Thoracic aorta (tissue), 2 donors: Measurements from ENCODE around the gene TRERF1. TPM values are rescaled to one million over a fixed set of nuclear protein-coding genes. Genes with fewer than 3 reads are reported as not detected.

Experiments used
- ATAC-seq: fragments of 150-250 bp; one replicate; pipeline ENCODE4 v1.8.0; 2017; ENCODE audit warnings: low read depth; ENCODE audit not compliant: insufficient number of reproducible peaks, low FRiP score
- DNase-seq: peaks from one replicate; pipeline ENCODE4 v3.0.0-alpha.2; 2020; ENCODE audit warnings: low spot score
- H3K27ac ChIP-seq, 2 donors: fragments of 200-600 bp; sonication (generic); 1 replicate in 1 of 2; 2 replicates in 1 of 2; pipeline ENCODE4 v1.5.1; 2016; ENCODE audit warnings: mild to moderate bottlenecking in 2 of 2, moderate library complexity in 2 of 2
- H3K27me3 ChIP-seq: fragments of 200-600 bp; sonication (generic); replicated peaks from 2 replicates; pipeline ENCODE4 v1.6.0; 2016; ENCODE audit warnings: mild to moderate bottlenecking; ENCODE audit not compliant: insufficient read depth
- H3K36me3 ChIP-seq: fragments of 200-600 bp; sonication (generic); one replicate; pipeline ENCODE4 v1.5.1; 2016
- H3K4me1 ChIP-seq, 2 donors: fragments of 200-600 bp; sonication (generic); 1 replicate in 1 of 2; 2 replicates in 1 of 2; pipeline versions ENCODE4 v1.5.1 to v1.6.0; 2016; ENCODE audit warnings: low read depth in 2 of 2, mild to moderate bottlenecking in 1 of 2; ENCODE audit not compliant: control insufficient read depth in 1 of 2
- H3K4me3 ChIP-seq: fragments of 200-600 bp; sonication (generic); 2 replicates; pipeline ENCODE4 v1.5.1; 2016; ENCODE audit warnings: mild to moderate bottlenecking
- H3K9me3 ChIP-seq: fragments of 200-600 bp; sonication (generic); 2 replicates; pipeline ENCODE4 v1.5.1; 2016
- CTCF ChIP-seq: fragments of 200-600 bp; sonication (generic); IDR thresholded peaks from one replicate; pipeline ENCODE4 v1.5.1; 2019; ENCODE audit warnings: antibody characterized with exemption
- total RNA-seq, 2 donors: library from RNA; depleted of rRNA; stranded (reverse); fragments of >200 nt; gene quantifications; one replicate each; pipeline versions ENCODE4 v1.1.0 to v1.2.3, GENCODE V29; 2016

The TRERF1 gene
- total RNA-seq, 2 donors from 2014 or later = 4.6 to 5.0 TPM

DNA sequence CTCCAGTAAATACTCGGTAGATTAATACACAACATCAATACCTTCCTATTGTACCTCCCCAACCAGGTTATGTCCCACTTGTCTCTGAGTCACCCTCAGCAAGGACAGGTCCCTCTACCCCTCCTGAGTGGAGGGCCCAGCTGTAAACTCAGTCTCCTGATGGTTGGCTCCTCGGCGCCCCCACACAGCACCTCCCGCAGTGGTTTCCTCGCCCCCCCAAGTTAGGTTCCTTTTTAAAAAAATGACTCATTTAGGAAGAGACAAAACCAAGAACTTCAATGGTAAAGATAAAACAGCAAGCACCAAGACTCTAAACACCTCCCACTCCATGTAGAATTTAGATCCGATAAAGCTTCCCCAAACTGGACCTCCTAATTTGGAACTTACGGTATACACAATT, 83.5 kb downstream of the TRERF1 start:
- no peaks in the 10 kb centered on the region for H3K27me3 ChIP-seq
- no peak for DNase-seq
- TF ChIP-seq CTCF = no peak
- no peaks in the 10 kb centered on the region for H3K36me3 ChIP-seq
- no peaks in the 10 kb centered on the region for H3K9me3 ChIP-seq
- H3K4me1 ChIP-seq = no peaks in the 10 kb centered on the region
- no peak overlapping the region for H3K4me3 ChIP-seq
- ATAC-seq = no peak
- no peak overlapping the region for H3K27ac ChIP-seq

- no peak for TF ChIP-seq CTCF
- no peaks in the 10 kb centered on the region for H3K9me3 ChIP-seq
- H3K27ac ChIP-seq = no peak overlapping the region
- no peaks in the 10 kb centered on the region for H3K36me3 ChIP-seq
- DNase-seq = no peak
- H3K27me3 ChIP-seq = no peaks in the 10 kb centered on the region
- no peak for ATAC-seq
- H3K4me1 ChIP-seq = no peaks in the 10 kb centered on the region
- no peak overlapping the region for H3K4me3 ChIP-seq
These were observed 84.2 kb downstream of the TRERF1 start for GRCh38 chr6:42367353-42368011.

GRCh38 chr6:42366999-42367352, 84.8 kb downstream of the TRERF1 start:
- ATAC-seq (no peak), DNase-seq (no peak)
- Histone ChIP-seq H3K36me3 (no peaks in the 10 kb centered on the region), H3K9me3 (no peaks in the 10 kb centered on the region), H3K27ac (no peak overlapping the region), H3K4me1 (no peaks in the 10 kb centered on the region), H3K27me3 (no peaks in the 10 kb centered on the region), H3K4me3 (no peak overlapping the region)
- no peak for TF ChIP-seq CTCF

- Histone ChIP-seq H3K27ac (no peak overlapping the region), H3K9me3 (no peaks in the 10 kb centered on the region), H3K27me3 (no peaks in the 10 kb centered on the region), H3K36me3 (no peaks in the 10 kb centered on the region), H3K4me3 (no peak overlapping the region), H3K4me1 (no peaks in the 10 kb centered on the region)
- DNase-seq = no peak
- no peak for TF ChIP-seq CTCF
- ATAC-seq = no peak
These were observed 85.6 kb downstream of the TRERF1 start for GRCh38 chr6:42366011-42366705.

- Histone ChIP-seq H3K27me3 (no peaks in the 10 kb centered on the region), H3K36me3 (no peaks in the 10 kb centered on the region), H3K4me1 (no peaks in the 10 kb centered on the region), H3K4me3 (no peak overlapping the region), H3K9me3 (no peaks in the 10 kb centered on the region), H3K27ac (no peak overlapping the region)
- TF ChIP-seq CTCF = no peak
- ATAC-seq = no peak
- DNase-seq = no peak
These were observed 86.7 kb downstream of the TRERF1 start for GRCh38 chr6:42365021-42365420.
